DOHH2 (cell line): ENCODE measurements around the gene ALG2.

Experiments used
- EZH2phosphoT487 ChIP-seq: fragments of 200-600 bp; sonication (generic); IDR thresholded peaks from 2 replicates; pipeline ENCODE4 v1.6.1; 2017; ENCODE audit warnings: borderline replicate concordance, mild to moderate bottlenecking, antibody characterized with exemption, low read length, moderate library complexity, mixed read lengths
- TF ChIP-seq, protein P1 (sequence below): fragments of 200-600 bp; sonication (generic); IDR thresholded peaks from one replicate; pipeline ENCODE4 v1.5.1; 2014; ENCODE audit warnings: antibody characterized with exemption, mild to moderate bottlenecking, low read depth, low read length; ENCODE audit not compliant: poor library complexity, severe bottlenecking

DNA sequence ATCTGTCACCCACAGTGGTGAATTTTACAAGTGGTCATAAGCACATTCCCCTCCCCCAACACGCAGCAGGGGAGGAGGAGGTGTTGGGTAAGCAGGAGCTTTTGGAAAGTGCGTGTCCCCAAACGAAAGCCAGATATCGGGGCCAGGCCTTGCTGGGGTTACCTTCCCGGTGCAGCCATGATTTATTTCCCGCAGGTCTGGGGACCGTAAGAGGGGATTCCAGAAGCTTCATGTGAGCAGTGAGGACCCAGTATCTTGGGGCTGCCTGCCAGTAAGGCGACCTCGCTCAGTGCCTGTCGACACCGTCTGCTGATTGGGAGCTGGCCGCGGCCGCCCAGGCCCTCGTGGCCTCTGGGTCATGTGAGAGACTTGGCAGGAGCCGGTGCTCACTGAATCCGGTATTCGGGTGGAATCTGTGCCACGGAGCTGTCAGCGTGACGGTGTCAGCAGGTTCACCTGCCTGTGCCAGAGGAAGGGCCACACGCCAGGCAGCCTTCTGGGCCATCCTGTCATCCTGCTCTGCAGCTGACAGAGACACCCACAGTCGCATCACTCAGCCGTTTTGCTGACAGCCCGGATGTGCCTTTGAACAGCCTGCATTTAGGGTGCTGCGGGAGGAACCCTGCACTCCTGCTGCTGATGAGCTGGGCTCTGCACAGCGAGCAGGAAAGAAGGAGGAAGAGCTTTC is 37.6 kb upstream of the ALG2 start:
- TF ChIP-seq, protein P1, sequence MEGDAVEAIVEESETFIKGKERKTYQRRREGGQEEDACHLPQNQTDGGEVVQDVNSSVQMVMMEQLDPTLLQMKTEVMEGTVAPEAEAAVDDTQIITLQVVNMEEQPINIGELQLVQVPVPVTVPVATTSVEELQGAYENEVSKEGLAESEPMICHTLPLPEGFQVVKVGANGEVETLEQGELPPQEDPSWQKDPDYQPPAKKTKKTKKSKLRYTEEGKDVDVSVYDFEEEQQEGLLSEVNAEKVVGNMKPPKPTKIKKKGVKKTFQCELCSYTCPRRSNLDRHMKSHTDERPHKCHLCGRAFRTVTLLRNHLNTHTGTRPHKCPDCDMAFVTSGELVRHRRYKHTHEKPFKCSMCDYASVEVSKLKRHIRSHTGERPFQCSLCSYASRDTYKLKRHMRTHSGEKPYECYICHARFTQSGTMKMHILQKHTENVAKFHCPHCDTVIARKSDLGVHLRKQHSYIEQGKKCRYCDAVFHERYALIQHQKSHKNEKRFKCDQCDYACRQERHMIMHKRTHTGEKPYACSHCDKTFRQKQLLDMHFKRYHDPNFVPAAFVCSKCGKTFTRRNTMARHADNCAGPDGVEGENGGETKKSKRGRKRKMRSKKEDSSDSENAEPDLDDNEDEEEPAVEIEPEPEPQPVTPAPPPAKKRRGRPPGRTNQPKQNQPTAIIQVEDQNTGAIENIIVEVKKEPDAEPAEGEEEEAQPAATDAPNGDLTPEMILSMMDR: no peak
- TF ChIP-seq EZH2phosphoT487: no peak
